Endothelial cell of umbilical vein (primary cell): Measurements from ENCODE around the gene CDH23. TPM values are rescaled to one million over a fixed set of nuclear protein-coding genes. Genes with fewer than 3 reads are reported as not detected.

Experiments
- BruUV-seq: library from RNA; stranded (reverse); fragments of 400-500 nt; replicated peaks from 2 replicates; lab custom pipeline; 2021; lab: Mats Ljungman, UMichigan
- CTCF ChIA-PET: fragments of 300-600, 350-600 bp; sonication (Branson Sonifier 250); formaldehyde crosslinking; loops from one replicate; lab custom pipeline; 2021; ENCODE audit warnings: antibody characterized with exemption, inconsistent platforms; lab: Charles Lee
- POLR2A ChIA-PET: fragments of 300-600, 350-600 bp; sonication (Branson Sonifier 250); formaldehyde crosslinking; loops from one replicate; lab custom pipeline; 2021; ENCODE audit warnings: antibody characterized with exemption, inconsistent platforms; lab: Charles Lee
- DNase-seq: peaks from one replicate; pipeline ENCODE4 v3.0.0-alpha.2; 2011; ENCODE audit warnings: low read depth, low spot score
- FAIRE-seq: peaks from 2 replicates; lab custom pipeline; 2011; peaks lifted over from hg19 to GRCh38; lab: Jason Lieb, UNC
- H2AFZ ChIP-seq: 2 replicates; pipeline ENCODE4 v1.6.0; 2012; ENCODE audit warnings: low read depth, low read length, control low read depth, inconsistent platforms
- H3K27ac ChIP-seq: 2 replicates; pipeline ENCODE4 v1.5.1; 2011; ENCODE audit warnings: low read depth, mild to moderate bottlenecking, control low read depth, low read length, moderate library complexity; ENCODE audit not compliant: insufficient read depth
- H3K27me3 ChIP-seq, 2 experiments: 2 replicates each; pipeline versions ENCODE4 v1.6.0 to v1.6.1; 2011; ENCODE audit warnings: low read length in 2 of 2, mixed read lengths in 1 of 2; ENCODE audit not compliant: control insufficient read depth in 2 of 2, insufficient read depth in 2 of 2
- H3K36me3 ChIP-seq, 2 experiments: 2 replicates in 1 of 2; 3 replicates in 1 of 2; pipeline ENCODE4 v1.5.1; 2011; ENCODE audit warnings: low read length in 2 of 2, mild to moderate bottlenecking in 1 of 2, moderate library complexity in 1 of 2; ENCODE audit not compliant: control insufficient read depth in 2 of 2, insufficient read depth in 2 of 2; ENCODE audit errors: extremely low read depth in 1 of 2
- H3K4me1 ChIP-seq: 3 replicates; pipeline ENCODE4 v1.5.1; 2011; ENCODE audit warnings: mild to moderate bottlenecking, low read length; ENCODE audit not compliant: control insufficient read depth, insufficient read depth; ENCODE audit errors: extremely low read depth
- H3K4me2 ChIP-seq: 2 replicates; pipeline ENCODE4 v1.6.1; 2011; ENCODE audit warnings: low read length, control low read depth, mixed read lengths; ENCODE audit not compliant: insufficient read depth
- H3K4me3 ChIP-seq, 3 experiments: fragments of 200-600 bp in 1 of 3; sonication (generic), shearing (Covaris generic) in 1 of 3; replicated peaks in 1 of 3; 2 replicates each; pipeline ENCODE4 v1.5.1; 2011 to 2016; ENCODE audit warnings: control low read depth in 3 of 3, low read length in 3 of 3, mild to moderate bottlenecking in 2 of 3, inconsistent platforms in 1 of 3, low read depth in 1 of 3, moderate library complexity in 1 of 3; ENCODE audit not compliant: insufficient read depth in 1 of 3
- H3K79me2 ChIP-seq: 2 replicates; pipeline ENCODE4 v1.6.0; 2012; ENCODE audit warnings: low read length, inconsistent platforms; ENCODE audit not compliant: control insufficient read depth, insufficient read depth
- H3K9ac ChIP-seq: replicated peaks from 2 replicates; pipeline ENCODE3; 2011; ENCODE audit warnings: low read length, control low read depth; ENCODE audit not compliant: insufficient read depth; ENCODE audit errors: extremely low read depth
- H3K9me1 ChIP-seq: replicated peaks from 3 replicates; pipeline ENCODE4 v1.6.0; 2011; ENCODE audit warnings: mild to moderate bottlenecking, low read length; ENCODE audit not compliant: control insufficient read depth, insufficient read depth; ENCODE audit errors: extremely low read depth
- H3K9me3 ChIP-seq: replicated peaks from 2 replicates; pipeline ENCODE4 v1.5.1; 2012; ENCODE audit warnings: low read length, inconsistent platforms; ENCODE audit not compliant: control insufficient read depth, insufficient read depth
- H4K20me1 ChIP-seq: replicated peaks from 2 replicates; pipeline ENCODE3; 2011; ENCODE audit warnings: mild to moderate bottlenecking, low read length; ENCODE audit not compliant: control insufficient read depth, insufficient read depth; ENCODE audit errors: extremely low read depth
- CTCF ChIP-seq, 2 donors: IDR thresholded peaks; 1 replicate in 1 of 2; 2 replicates in 1 of 2; pipeline ENCODE4 v1.5.1; 2011; ENCODE audit warnings: low read length in 2 of 2, mild to moderate bottlenecking in 2 of 2, moderate library complexity in 2 of 2, control low read depth in 1 of 2, inconsistent platforms in 1 of 2, low read depth in 1 of 2; ENCODE audit not compliant: insufficient read depth in 1 of 2; ENCODE audit errors: extremely low read depth in 1 of 2
- EZH2 ChIP-seq: IDR thresholded peaks from 2 replicates; pipeline ENCODE4 v1.6.1; 2012; ENCODE audit warnings: borderline replicate concordance, low read depth, mild to moderate bottlenecking, moderate library complexity, low read length, inconsistent platforms; ENCODE audit not compliant: severe bottlenecking
- FOS ChIP-seq: IDR thresholded peaks from 2 replicates; pipeline ENCODE4 v1.6.1; 2011; ENCODE audit warnings: mild to moderate bottlenecking, low read length, moderate library complexity, borderline replicate concordance; ENCODE audit not compliant: insufficient read depth
- GATA2 ChIP-seq: IDR thresholded peaks from 2 replicates; pipeline ENCODE4 v1.7.0; 2011; ENCODE audit warnings: low read depth, mild to moderate bottlenecking, moderate library complexity, mixed read lengths, low read length; ENCODE audit not compliant: insufficient read length, insufficient read depth
- JUN ChIP-seq: IDR thresholded peaks from 2 replicates; pipeline ENCODE4 v1.6.1; 2011; ENCODE audit warnings: borderline replicate concordance, low read depth; ENCODE audit not compliant: insufficient read length, insufficient read depth
- MAX ChIP-seq: IDR thresholded peaks from 2 replicates; pipeline ENCODE4 v1.6.1; 2011; ENCODE audit not compliant: insufficient read depth, insufficient read length
- MYC ChIP-seq: IDR thresholded peaks from one replicate; pipeline ENCODE4 v1.6.1; 2011; ENCODE audit warnings: mild to moderate bottlenecking, low read depth, low read length
- POLR2A ChIP-seq: IDR thresholded peaks from 2 replicates; pipeline ENCODE4 v1.6.1; 2012; ENCODE audit warnings: low read depth, mild to moderate bottlenecking, control low read depth, low read length
- POLR2AphosphoS5 ChIP-seq: IDR thresholded peaks from 2 replicates; pipeline ENCODE4 v1.6.1; 2012; ENCODE audit warnings: low read depth, mild to moderate bottlenecking, control low read depth, low read length, moderate library complexity; ENCODE audit not compliant: insufficient read depth
- dilution Hi-C: fragments of 300-500 bp; cut with MboI; formaldehyde crosslinking; loops from one replicate; pipeline ENCODE4 v1.15.0; 2019; ENCODE audit warnings: low sequenced_read_pairs; ENCODE audit not compliant: extremely low pct_ligation_motif_present
- intact Hi-C: fragments of 100-400 bp; cut with micrococcal nuclease; formaldehyde crosslinking; loops from one replicate; pipeline ENCODE4 v1.10.0; 2022
- polyA plus RNA-seq, 4 experiments: library from polyadenylated mRNA; depleted of rRNA in 3 of 4; stranded (reverse) in 3 of 4; unstranded in 1 of 4; fragments of >200 nt; gene quantifications; 2 replicates each; pipeline versions ENCODE4 v1.2.1 to v1.2.3, GENCODE V29; 2011 to 2012; ENCODE audit warnings: missing spikeins in 1 of 4
- total RNA-seq: library from RNA; stranded (reverse); gene quantifications from 2 replicates; pipeline ENCODE4 v1.2.3, GENCODE V29; 2021

The CDH23 gene
- total and polyA plus RNA-seq, 2 donors (not counting 3 experiments of a cell fraction or from before 2014, with no cell fraction given) = not detected

GRCh38 chr10:71427246-71427645 is 30.5 kb downstream of the CDH23 start:
- no peaks in the 10 kb centered on the region for H3K9me1 ChIP-seq
- CTCF ChIA-PET = interaction anchor here (2.0 kb wide), 1 partner anchor 17 kb away, joined by 5 read pairs; no protein-coding TSS in a partner anchor
- no peaks in the 10 kb centered on the region for H3K4me1 ChIP-seq
- intact Hi-C loops = no loop called here
- H4K20me1 ChIP-seq = no peaks in the 10 kb centered on the region
- no peak for TF ChIP-seq MAX
- TF ChIP-seq EZH2 = no peak
- TF ChIP-seq CTCF (IDR thresholded peaks at IDR 0.05; ENCODE audit: extremely low read depth in 1 of 2, insufficient read depth in 1 of 2, low read depth in 1 of 2, low read length in 2 of 2) = no peak
- no peak for TF ChIP-seq JUN
- no peak for TF ChIP-seq POLR2A
- no peak for TF ChIP-seq POLR2AphosphoS5
- TF ChIP-seq GATA2 = no peak
- TF ChIP-seq FOS = no peak
- no peak for TF ChIP-seq MYC
- POLR2A ChIA-PET = no interaction called here
- H3K36me3 ChIP-seq = no peaks in the 10 kb centered on the region
- dilution Hi-C loops = no loop called here
- no peak overlapping the region for H3K27ac ChIP-seq
- H3K27me3 ChIP-seq = peaks cover 2 to 6% of the 10 kb centered on the region in 2 experiments
- no peak overlapping the region for H3K4me3 ChIP-seq
- DNase-seq = no peak
- no peaks in the 10 kb centered on the region for H3K9me3 ChIP-seq
- BruUV-seq = no TSS peak
- H3K9ac ChIP-seq = no peak overlapping the region
- H3K4me2 ChIP-seq = no peak overlapping the region
- no peaks in the 10 kb centered on the region for H3K79me2 ChIP-seq
- H2AFZ ChIP-seq = no peak overlapping the region
- FAIRE-seq = no peak
